Activated CD8-positive, alpha-beta memory T cell treated with anti-CD3 and anti-CD28 coated beads for 36 hours (primary cell): Measurements from ENCODE around the gene ZNF700. TPM values are rescaled to one million over a fixed set of nuclear protein-coding genes. Genes with fewer than 3 reads are reported as not detected.
"Not testable (repeated sequence)": the region's sequence is repeated elsewhere in the genome, so short reads cannot be mapped to it uniquely, and the experiment has no call there.

ENCODE experiments used
- CTCF ChIA-PET: fragments of 350-600 bp; sonication (Branson Sonifier 250); formaldehyde crosslinking; loops from one replicate; lab custom pipeline; 2021; ENCODE audit warnings: antibody characterized with exemption; lab: Charles Lee
- POLR2A ChIA-PET: fragments of 350-600 bp; sonication (Branson Sonifier 250); formaldehyde crosslinking; loops from one replicate; lab custom pipeline; 2021; ENCODE audit warnings: antibody characterized with exemption; lab: Charles Lee
- total RNA-seq, 2 experiments: library from RNA; stranded (reverse); gene quantifications; one replicate each; pipeline ENCODE4 v1.2.3, GENCODE V29; 2021

The ZNF700 gene
- 10 to 100 TPM in 1 of 2 experiments, 1 to 10 TPM in 1; 9.1 to 10.7 TPM for total RNA-seq

- POLR2A ChIA-PET = interaction anchor here (0.6 to 1.7 kb wide), 5 partner anchors 40 to 1908 kb away, joined by 3 to 9 read pairs (median 4); partner anchors contain the start of gene ZNF763
- CTCF ChIA-PET = interaction anchor here (1.2 to 3.4 kb wide), 10 partner anchors 40 to 216 kb away, joined by 3 to 51 read pairs (median 11); partner anchors contain the start of genes ZNF20, ZNF491, ZNF763 and ZNF844
These were observed at the start of gene ZNF700 for GRCh38 chr19:11924886-11925650. ZNF700 (plus strand) TSS chr19:11925107; CDS start chr19:11925211, 104 bp downstream.

- ChIA-PET CTCF (interaction anchor here (0.7 to 3.4 kb wide), 9 partner anchors 8 to 175 kb away, joined by 3 to 12 read pairs (median 4); partner anchors contain the start of genes ZNF491 and ZNF69), POLR2A (interaction anchor here (0.5 kb wide), 1 partner anchor 817 kb away, joined by 12 read pairs; the partner anchor contains the start of gene FBXW9)
These were observed 45.1 kb upstream of the ZNF700 start for GRCh38 chr19:11879687-11880266.

- POLR2A ChIA-PET = no interaction called here
- CTCF ChIA-PET = interaction anchor here (0.7 to 3.4 kb wide), 9 partner anchors 43 to 260 kb away, joined by 3 to 12 read pairs (median 4); partner anchors contain the start of gene ZNF491
These were observed 44.3 kb upstream of the ZNF700 start for GRCh38 chr19:11880598-11880997.

GRCh38 chr19:11881151-11881800 is 43.6 kb upstream of the ZNF700 start:
- POLR2A ChIA-PET = interaction anchor here (0.6 kb wide), 1 partner anchor 84 kb away, joined by 3 read pairs; no protein-coding TSS in a partner anchor
- CTCF ChIA-PET = interaction anchor here (0.9 to 3.4 kb wide), 9 partner anchors 11 to 260 kb away, joined by 3 to 12 read pairs (median 5); partner anchors contain the start of gene ZNF491

GRCh38 chr19:11882606-11883005 is 42.3 kb upstream of the ZNF700 start:
- CTCF ChIA-PET = interaction anchor here (0.7 to 3.4 kb wide), 3 partner anchors 41 to 177 kb away, joined by 3 to 12 read pairs (median 5); partner anchors contain the start of gene ZNF491

GRCh38 chr19:11887234-11887610 is 37.7 kb upstream of the ZNF700 start:
- POLR2A ChIA-PET = no interaction called here
- CTCF ChIA-PET = interaction anchor here (0.7 to 0.9 kb wide), 2 partner anchors 8 to 90 kb away, joined by 3 read pairs; no protein-coding TSS in a partner anchor

More at GRCh38 chr19:11882606-11883005, 42.3 kb upstream of the ZNF700 start:
- POLR2A ChIA-PET = no interaction called here

- CTCF ChIA-PET = interaction anchor here (0.7 kb wide), 1 partner anchor 8 kb away, joined by 3 read pairs; no protein-coding TSS in a partner anchor
- POLR2A ChIA-PET = interaction anchor here (0.6 kb wide), 1 partner anchor 165 kb away, joined by 5 read pairs; the partner anchor contains the start of gene ZNF878
These were observed 37.0 kb upstream of the ZNF700 start, which contains the start of gene ZNF69 for GRCh38 chr19:11887611-11888531. ZNF69 (plus strand) TSS chr19:11887782; CDS start chr19:11887924, 142 bp downstream.

GRCh38 chr19:11889901-11890300 is 35.0 kb upstream of the ZNF700 start:
- CTCF ChIA-PET, POLR2A ChIA-PET: not testable (repeated sequence)

- ChIA-PET CTCF (no interaction called here), POLR2A (no interaction called here)
These were observed 34.3 kb upstream of the ZNF700 start for GRCh38 chr19:11890634-11891033.

GRCh38 chr19:11894851-11895250 is 30.1 kb upstream of the ZNF700 start:
- ChIA-PET POLR2A (no interaction called here), CTCF (no interaction called here)

GRCh38 chr19:11902228-11902627 is 22.7 kb upstream of the ZNF700 start:
- CTCF ChIA-PET = no interaction called here
- POLR2A ChIA-PET = no interaction called here

GRCh38 chr19:11905928-11906327 is 19.0 kb upstream of the ZNF700 start:
- POLR2A ChIA-PET = no interaction called here
- CTCF ChIA-PET = no interaction called here

- POLR2A ChIA-PET, CTCF ChIA-PET: not testable (repeated sequence)
These were observed 13.0 kb upstream of the ZNF700 start for GRCh38 chr19:11911937-11912336.

GRCh38 chr19:11914417-11915051 is 10.4 kb upstream of the ZNF700 start:
- CTCF ChIA-PET, POLR2A ChIA-PET: not testable (repeated sequence)

- POLR2A ChIA-PET = no interaction called here
- CTCF ChIA-PET = interaction anchor here (1.4 to 3.4 kb wide), 3 partner anchors 107 to 138 kb away, joined by 5 to 18 read pairs (median 6); no protein-coding TSS in a partner anchor
These were observed 2.9 kb upstream of the ZNF700 start for GRCh38 chr19:11921852-11922495.

- ChIA-PET POLR2A (interaction anchor here (1.4 kb wide), 1 partner anchor 63 kb away, joined by 6 read pairs; no protein-coding TSS in a partner anchor), CTCF (interaction anchor here (1.3 to 3.4 kb wide), 2 partner anchors 38 to 63 kb away, joined by 5 to 51 read pairs; no protein-coding TSS in a partner anchor)
These were observed 812 bp downstream of the ZNF700 start for GRCh38 chr19:11925651-11926187.
